Fibroblast of skin of left biceps (primary cell): ENCODE data around the gene KRTAP3-2.
A peak's percentile ranks its signal among the peaks of the same experiment; 100 is the strongest.
"Not testable (repeated sequence)": the region's sequence is repeated elsewhere in the genome, so short reads cannot be mapped to it uniquely, and the experiment has no call there.

Source experiments
- DNase-seq, 2 experiments: peaks; one replicate each; pipeline ENCODE4 v3.0.0-alpha.2; 2013; ENCODE audit warnings: low read depth in 2 of 2

KRTAP3-2 gene

GRCh38 chr17:40999563-40999962 is at the start of gene KRTAP3-2:
TSS of gene KRTAP3-2 (minus strand) at chr17:40999906. CDS start at chr17:40999853, 53 bp downstream.
- DNase-seq: not testable (repeated sequence)

DNA sequence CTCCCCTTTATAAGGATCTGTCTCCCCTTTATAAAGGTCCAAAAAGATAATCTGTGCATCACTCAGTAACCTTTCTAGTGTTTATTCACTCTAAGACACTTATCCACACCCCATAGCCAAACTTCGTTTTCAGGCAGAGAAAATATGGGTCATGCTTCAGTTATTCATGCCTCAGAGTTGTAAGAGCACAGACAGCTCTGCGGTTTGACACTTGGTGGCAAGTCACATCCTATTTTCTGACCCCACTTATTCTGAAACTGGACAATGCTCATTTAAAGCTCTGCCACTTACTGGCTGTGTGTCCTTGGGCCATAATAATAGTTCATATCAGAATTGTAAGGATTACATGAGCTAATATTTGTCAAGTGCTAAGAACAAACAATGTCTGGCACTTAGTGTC is 49.4 kb upstream of the KRTAP3-2 start:
- no peak for DNase-seq

- no peak for DNase-seq
These were observed 48.7 kb upstream of the KRTAP3-2 start for GRCh38 chr17:41048441-41048840.

GRCh38 chr17:41046735-41047465 is 47.2 kb upstream of the KRTAP3-2 start, which contains the start of gene KRTAP2-1:
TSS of gene KRTAP2-1 (minus strand) at chr17:41047316. CDS start at chr17:41047267, 49 bp downstream.
- DNase-seq: not testable (repeated sequence)

DNA sequence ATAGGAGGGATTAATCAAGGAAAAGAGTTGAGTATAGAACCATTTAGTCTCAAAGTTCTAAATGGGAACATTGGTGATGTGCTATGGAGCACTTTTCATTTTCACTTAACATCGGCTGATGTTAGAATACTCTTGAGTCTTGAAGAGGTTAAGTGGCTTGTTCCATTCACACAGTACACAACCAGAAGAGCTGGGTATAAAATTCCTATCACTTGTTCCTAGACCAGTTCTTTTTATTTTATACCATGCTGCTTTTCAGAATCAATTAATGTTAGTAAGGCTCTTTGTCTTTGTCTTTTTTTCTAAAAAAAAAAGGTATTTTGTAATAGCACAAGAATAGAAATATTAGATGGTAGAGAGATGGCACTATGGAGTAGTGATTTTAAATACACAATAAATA is 43.2 kb upstream of the KRTAP3-2 start:
- no peak for DNase-seq

DNA sequence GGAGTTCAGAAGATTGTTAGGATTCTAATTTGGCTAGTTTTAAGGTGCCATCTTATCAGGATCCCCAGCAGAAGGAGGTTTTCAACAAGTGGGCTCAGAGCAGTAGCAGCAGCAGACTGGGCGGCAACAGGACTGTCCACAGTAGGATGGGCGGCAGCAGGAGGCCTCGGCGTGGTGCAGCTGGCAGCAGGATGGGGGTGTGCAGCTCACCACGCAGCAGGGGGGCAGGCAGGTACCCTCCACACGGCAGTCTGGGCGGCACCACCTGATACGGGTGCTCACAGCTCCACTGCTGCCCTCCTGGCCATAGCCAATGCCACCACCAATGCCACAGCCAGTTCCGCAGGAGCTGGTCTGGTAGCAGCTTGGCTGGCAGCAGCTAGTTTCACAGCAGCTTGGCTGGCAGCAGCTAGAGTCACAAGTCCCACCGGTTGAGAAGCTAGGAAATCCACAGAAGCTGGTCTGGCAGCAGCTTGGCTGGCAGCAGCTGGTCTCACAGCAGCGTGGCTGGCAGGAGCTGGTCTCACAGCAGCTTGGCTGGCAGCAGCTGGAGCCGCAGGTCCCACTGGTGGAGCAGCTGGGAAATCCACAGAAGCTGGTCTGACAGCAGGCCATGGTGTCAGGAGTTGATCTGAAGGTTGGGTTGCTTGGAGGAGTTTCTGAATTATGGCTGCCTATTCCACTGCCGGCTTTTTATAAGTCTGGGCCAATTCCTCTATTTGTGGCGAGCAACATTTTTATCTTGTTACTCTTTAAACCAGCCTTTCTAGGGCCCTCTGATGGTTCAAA is 41.3 kb upstream of the KRTAP3-2 start, which contains the start of gene KRTAP1-1:
Gene KRTAP1-1, minus strand, starts transcription at position 668 of the 789 bp plus-strand sequence. Its CDS starts 53 bp downstream, at position 615.
- not testable (repeated sequence) for DNase-seq

DNA sequence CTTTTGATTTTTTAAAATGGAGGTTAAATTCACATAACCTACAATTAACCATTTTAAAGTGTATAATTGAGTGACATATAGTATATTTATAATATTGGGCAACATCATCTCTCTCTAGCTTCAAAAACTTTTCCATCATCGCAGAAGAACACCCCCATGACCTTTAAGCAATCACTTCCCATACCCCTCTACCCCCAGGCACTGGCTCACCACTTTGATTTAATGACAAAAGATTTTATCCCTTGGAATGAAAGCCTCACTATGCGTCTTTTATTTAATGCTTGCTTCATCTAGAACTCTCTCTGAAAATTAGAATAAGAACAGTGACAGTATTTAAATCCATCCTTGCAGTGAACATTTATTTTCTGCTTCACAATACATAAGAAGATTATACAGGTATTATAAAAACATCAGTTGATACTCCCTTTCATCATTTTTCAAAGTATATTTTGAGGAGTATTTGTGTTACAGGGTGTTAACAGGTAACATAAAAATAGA is 38.2 kb upstream of the KRTAP3-2 start:
- DNase-seq: no peak

GRCh38 chr17:41034346-41034935 is 34.7 kb upstream of the KRTAP3-2 start, which contains the start of gene KRTAP1-3:
TSS of gene KRTAP1-3 (minus strand) at chr17:41034874. CDS start at chr17:41034821, 53 bp downstream.
- not testable (repeated sequence) for DNase-seq

DNA sequence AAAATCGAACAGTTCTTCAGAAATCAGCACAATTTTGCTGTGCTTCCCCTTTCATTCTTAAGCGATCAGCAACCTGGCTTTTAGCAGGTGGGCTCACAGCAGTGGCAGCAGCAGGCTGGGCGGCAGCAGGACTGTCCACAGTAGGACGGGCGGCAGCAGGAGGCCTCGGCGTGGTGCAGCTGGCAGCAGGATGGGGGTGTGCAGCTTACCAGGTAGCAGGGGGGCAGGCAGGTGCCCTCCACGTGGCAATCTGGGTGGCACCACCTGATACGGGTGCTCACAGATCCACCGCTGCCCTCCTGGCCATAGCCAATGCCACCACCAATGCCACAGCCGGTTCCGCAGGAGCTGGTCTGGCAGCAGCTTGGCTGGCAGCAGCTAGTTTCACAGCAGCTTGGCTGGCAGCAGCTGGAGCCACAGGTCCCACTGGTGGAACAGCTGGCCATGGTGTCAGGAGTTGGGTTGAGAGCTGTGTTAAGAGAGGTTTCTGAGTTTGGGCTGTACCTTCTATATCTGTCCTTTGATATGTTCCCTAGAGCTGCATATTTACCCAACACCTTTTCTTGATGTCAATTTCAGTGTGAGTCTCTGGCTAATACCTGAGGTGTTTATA is 30.0 kb upstream of the KRTAP3-2 start, which contains the start of gene KRTAP1-4:
Gene KRTAP1-4, minus strand, starts transcription at position 563 of the 613 bp plus-strand sequence. Its CDS starts 117 bp downstream, at position 446.
- DNase-seq: no peak

GRCh38 chr17:41026715-41027471 is 27.2 kb upstream of the KRTAP3-2 start, which contains the start of gene KRTAP1-5:
TSS of gene KRTAP1-5 (minus strand) at chr17:41027208. CDS start at chr17:41027155, 53 bp downstream.
- peak; percentile 56 to 64 for DNase-seq

DNA sequence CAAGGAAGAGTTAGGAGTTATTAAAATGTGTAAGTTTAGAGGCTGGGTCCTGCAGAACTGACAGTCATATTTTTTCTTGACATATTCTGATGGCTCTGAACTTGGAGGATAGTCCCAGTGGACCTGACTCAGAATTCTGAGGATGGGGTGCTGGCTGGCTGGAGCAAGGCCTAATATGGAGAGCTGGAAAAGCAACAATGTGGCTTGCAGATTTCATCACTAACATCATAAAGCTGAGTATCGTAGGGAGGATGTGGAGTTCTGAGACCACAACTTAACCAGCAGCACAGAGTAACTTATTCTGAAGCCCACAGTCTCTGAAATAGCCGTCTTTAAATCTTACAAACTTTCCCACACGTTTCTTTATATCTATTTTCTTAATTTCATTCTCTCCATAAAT is 25.0 kb upstream of the KRTAP3-2 start:
- DNase-seq: peak in 1 of 2 experiments; percentile 40

DNA sequence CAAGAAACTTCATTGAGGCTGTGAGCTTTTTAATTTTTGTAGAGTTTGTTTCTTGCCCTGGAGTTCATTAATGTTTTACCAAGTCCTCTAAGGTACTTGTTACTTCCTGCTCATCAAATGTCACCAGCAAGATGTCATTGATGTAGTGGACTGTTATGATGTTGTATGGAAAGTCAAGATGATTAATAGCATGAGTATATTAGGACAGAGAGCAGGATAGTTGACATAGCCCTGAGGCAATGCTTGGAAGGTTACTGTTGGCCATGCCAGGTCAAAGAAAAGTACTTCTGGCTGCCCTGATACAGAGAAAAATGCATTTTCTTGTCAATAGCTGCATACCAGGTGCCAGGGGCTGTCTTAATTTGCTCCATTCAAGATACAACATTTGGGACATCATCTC is 20.6 kb upstream of the KRTAP3-2 start:
- DNase-seq: no peak

GRCh38 chr17:41019415-41019814 is 19.7 kb upstream of the KRTAP3-2 start:
- no peak for DNase-seq

- DNase-seq: no peak
These were observed 18.8 kb upstream of the KRTAP3-2 start for GRCh38 chr17:41018541-41018940.

DNA sequence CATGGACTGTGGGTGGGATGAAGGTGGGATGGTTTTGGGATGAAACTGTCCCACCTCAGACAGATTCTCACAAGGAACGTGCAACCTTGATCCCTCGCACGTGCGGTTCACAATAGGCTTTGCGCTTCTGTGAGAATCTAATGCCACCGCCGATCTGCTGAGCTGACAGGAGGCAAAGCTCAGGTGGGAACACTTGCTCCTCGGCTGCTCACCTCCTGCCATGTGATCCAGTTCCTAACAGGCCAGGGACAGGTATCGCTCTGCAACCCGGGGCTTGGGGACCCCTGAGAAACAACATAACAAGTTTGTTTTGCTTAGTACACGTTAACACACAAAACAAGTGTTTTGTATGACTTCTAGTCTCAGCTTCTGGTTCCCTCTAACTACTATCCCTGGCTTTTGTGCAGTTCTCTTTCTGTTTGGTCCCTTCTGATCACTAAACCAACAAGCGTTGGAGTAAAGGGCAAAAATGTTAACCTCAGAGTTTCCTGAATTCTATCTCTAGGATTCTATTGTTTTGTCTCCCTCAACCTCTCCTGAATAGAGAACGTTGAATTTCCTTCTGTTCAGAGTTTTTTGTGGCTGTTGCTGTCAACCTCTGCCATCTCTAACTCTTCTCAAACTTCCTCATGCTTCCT is 17.0 kb upstream of the KRTAP3-2 start:
- DNase-seq: no peak

- no peak for DNase-seq
These were observed 15.7 kb upstream of the KRTAP3-2 start for GRCh38 chr17:41015454-41015853.

GRCh38 chr17:41013606-41014005 is 13.9 kb upstream of the KRTAP3-2 start:
- DNase-seq: peak; percentile 36 to 37

DNA sequence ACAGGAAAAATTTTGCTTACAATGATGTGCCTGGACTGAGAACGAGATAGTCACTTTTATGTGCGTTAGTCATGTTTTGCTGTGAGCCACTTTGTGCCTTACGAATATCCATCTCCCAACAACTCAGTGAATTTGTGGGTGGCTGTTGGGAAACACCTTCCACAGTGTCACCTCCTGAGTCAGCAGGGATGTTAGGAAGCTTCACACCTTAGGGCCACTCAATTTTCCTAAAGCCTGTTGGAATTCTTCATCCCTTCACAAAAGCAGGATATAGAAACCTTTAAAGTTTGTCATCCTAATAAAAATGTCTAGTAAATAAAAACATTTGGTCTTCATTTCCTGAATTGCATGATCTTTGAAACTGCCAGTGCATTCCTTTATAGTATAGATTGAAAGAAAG is 13.5 kb upstream of the KRTAP3-2 start:
- DNase-seq: no peak

DNA sequence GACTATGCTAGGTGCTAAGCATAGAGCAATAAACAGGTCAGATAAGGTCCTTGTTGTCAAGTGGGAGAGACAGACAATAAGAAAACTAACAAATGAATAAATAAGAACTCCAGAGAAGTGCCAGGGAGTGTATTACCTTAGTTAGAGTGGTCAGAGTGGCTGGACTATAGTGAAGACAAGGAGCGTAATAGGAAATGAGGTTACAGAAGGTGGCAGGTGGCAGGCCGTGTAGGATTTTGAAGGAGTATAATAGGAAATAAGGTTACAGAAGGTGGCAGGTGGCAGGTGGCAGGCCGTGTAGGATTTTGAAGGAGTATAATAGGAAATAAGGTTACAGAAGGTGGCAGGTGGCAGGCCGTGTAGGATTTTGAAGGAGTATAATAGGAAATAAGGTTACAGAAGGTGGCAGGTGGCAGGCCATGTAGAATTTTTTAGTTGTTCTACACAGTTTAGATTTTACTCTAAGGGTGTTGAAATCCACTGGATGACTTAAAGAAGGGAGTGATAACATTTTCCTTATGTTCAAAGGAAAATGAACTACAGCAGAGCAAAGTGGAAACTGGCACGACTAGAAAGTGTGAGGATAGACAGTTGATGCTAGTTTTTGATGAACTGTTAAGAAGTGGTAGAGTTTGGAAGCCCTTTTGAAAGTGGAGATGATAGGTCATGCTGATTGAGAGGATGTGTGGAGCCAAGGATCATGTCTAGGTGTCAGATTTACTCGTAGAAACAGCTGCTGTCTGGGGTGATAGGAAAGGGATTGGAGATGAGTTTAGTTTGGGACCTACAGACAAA is 12.8 kb upstream of the KRTAP3-2 start:
- DNase-seq: no peak
